GM23338 (cell line): ENCODE results near the gene DTX1. TPM values are rescaled to one million over a fixed set of nuclear protein-coding genes. Genes with fewer than 3 reads are reported as not detected.
A peak's percentile ranks its signal among the peaks of the same experiment; 100 is the strongest.

Experiments used
- ATAC-seq: fragments of 200-7000 bp; cut with Tn5 transposase; 3 replicates; pipeline ENCODE4 v1.9.1; 2020
- DNase-seq: peaks from one replicate; pipeline ENCODE4 v3.0.0-alpha.2; 2015; ENCODE audit warnings: low spot score
- H2AFZ ChIP-seq: fragments of 200-600 bp; sonication (generic); 2 replicates; pipeline ENCODE4 v1.8.0; 2016; ENCODE audit warnings: antibody characterized with exemption, mild to moderate bottlenecking, moderate library complexity
- H3F3A ChIP-seq: fragments of 200-600 bp; sonication (generic); replicated peaks from 2 replicates; pipeline ENCODE4 v1.8.0; 2017; ENCODE audit warnings: antibody characterized with exemption, mixed run types, low read depth
- H3K27ac ChIP-seq: fragments of 200-600 bp; sonication (generic); 2 replicates; pipeline ENCODE4 v1.6.1; 2016; ENCODE audit warnings: low read depth
- H3K27me3 ChIP-seq: fragments of 200-600 bp; sonication (generic); 2 replicates; pipeline ENCODE4 v1.8.0; 2016; ENCODE audit warnings: mild to moderate bottlenecking, mixed run types, moderate library complexity; ENCODE audit not compliant: insufficient read depth
- H3K36me3 ChIP-seq: fragments of 200-600 bp; sonication (generic); 2 replicates; pipeline ENCODE4 v1.8.0; 2016; ENCODE audit warnings: mild to moderate bottlenecking; ENCODE audit not compliant: insufficient read depth
- H3K4me1 ChIP-seq: fragments of 200-600 bp; sonication (generic); 2 replicates; pipeline ENCODE4 v1.8.0; 2016; ENCODE audit warnings: mild to moderate bottlenecking, moderate library complexity; ENCODE audit not compliant: insufficient read depth
- H3K4me2 ChIP-seq: fragments of 200-600 bp; sonication (generic); 2 replicates; pipeline ENCODE4 v1.7.1; 2017; ENCODE audit warnings: mixed run types
- H3K4me3 ChIP-seq: fragments of 200-600 bp; sonication (generic); 2 replicates; pipeline ENCODE4 v1.6.1; 2016; ENCODE audit warnings: mixed run types
- H3K79me2 ChIP-seq: fragments of 200-600 bp; sonication (generic); replicated peaks from 2 replicates; pipeline ENCODE4 v1.8.0; 2017; ENCODE audit warnings: mild to moderate bottlenecking; ENCODE audit not compliant: insufficient read depth
- H3K9me2 ChIP-seq: fragments of 200-600 bp; sonication (generic); 2 replicates; pipeline ENCODE4 v1.8.0; 2017; ENCODE audit not compliant: insufficient read depth
- H4K20me1 ChIP-seq: fragments of 200-600 bp; sonication (generic); replicated peaks from 2 replicates; pipeline ENCODE4 v1.8.0; 2017; ENCODE audit warnings: mild to moderate bottlenecking; ENCODE audit not compliant: insufficient read depth
- H3K27ac Mint-ChIP-seq: 2 replicates; pipeline ENCODE4 v1.8.0; 2020; ENCODE audit warnings: inconsistent platforms, mild to moderate bottlenecking, moderate library complexity, mixed read lengths
- H3K27me3 Mint-ChIP-seq: 3 replicates; pipeline ENCODE4 v1.8.0; 2022; ENCODE audit warnings: low read depth, mild to moderate bottlenecking, moderate library complexity, mixed read lengths, inconsistent platforms; ENCODE audit not compliant: insufficient read depth, poor library complexity
- H3K36me3 Mint-ChIP-seq: 3 replicates; pipeline ENCODE4 v1.8.0; 2021; ENCODE audit warnings: low read depth, mild to moderate bottlenecking, inconsistent platforms, moderate library complexity, mixed read lengths
- H3K4me1 Mint-ChIP-seq: 3 replicates; pipeline ENCODE4 v1.8.0; 2020; ENCODE audit warnings: mild to moderate bottlenecking, inconsistent platforms, mixed read lengths
- H3K4me3 Mint-ChIP-seq: 3 replicates; pipeline ENCODE4 v1.8.0; 2021; ENCODE audit warnings: moderate library complexity, mild to moderate bottlenecking, inconsistent platforms, mixed read lengths
- H3K9me3 Mint-ChIP-seq: 3 replicates; pipeline ENCODE4 v1.8.0; 2020; ENCODE audit warnings: moderate library complexity, mild to moderate bottlenecking, inconsistent platforms, mixed read lengths
- CREB1 ChIP-seq: fragments of 250-450 bp; sonication (Bioruptor Pico); IDR thresholded peaks from 2 replicates; pipeline ENCODE4 v1.5.0; 2020; ENCODE audit warnings: low read depth, mild to moderate bottlenecking, moderate library complexity
- CTCF ChIP-seq, 2 experiments: fragments of 200-600 bp in 1 of 2; sonication (generic) in 1 of 2; conservative IDR thresholded peaks; 2 replicates each; pipeline versions ENCODE4 v1.5.1 to v1.6.1; 2016 to 2017; ENCODE audit warnings: antibody characterized with exemption in 2 of 2, low read depth in 2 of 2, mild to moderate bottlenecking in 2 of 2, moderate library complexity in 1 of 2
- ETS1 ChIP-seq: IDR thresholded peaks from 2 replicates; pipeline ENCODE4 v1.6.1; 2016; ENCODE audit warnings: antibody characterized with exemption
- EZH2 ChIP-seq: fragments of 200-600 bp; sonication (generic); IDR thresholded peaks from one replicate; pipeline ENCODE4 v1.8.0; 2017; ENCODE audit warnings: antibody characterized with exemption, mild to moderate bottlenecking, low read depth; ENCODE audit not compliant: unreplicated experiment
- EZH2phosphoT487 ChIP-seq: fragments of 200-600 bp; sonication (generic); IDR thresholded peaks from one replicate; pipeline ENCODE4 v1.8.1; 2018; ENCODE audit warnings: antibody characterized with exemption; ENCODE audit not compliant: unreplicated experiment
- JUNB ChIP-seq: IDR thresholded peaks from one replicate; pipeline ENCODE4 v1.6.1; 2016; ENCODE audit warnings: antibody characterized with exemption; ENCODE audit not compliant: unreplicated experiment
- NANOG ChIP-seq: IDR thresholded peaks from 2 replicates; pipeline ENCODE4 v1.6.1; 2016; ENCODE audit warnings: antibody characterized with exemption, borderline replicate concordance
- POLR2AphosphoS5 ChIP-seq: IDR thresholded peaks from 2 replicates; pipeline ENCODE4 v1.6.1; 2016; ENCODE audit warnings: antibody characterized with exemption, low read depth
- REST ChIP-seq: IDR thresholded peaks from one replicate; pipeline ENCODE4 v1.6.1; 2018; ENCODE audit warnings: antibody characterized with exemption; ENCODE audit not compliant: unreplicated experiment
- STAT1 ChIP-seq: IDR thresholded peaks from one replicate; pipeline ENCODE4 v1.6.1; 2016; ENCODE audit warnings: antibody characterized with exemption; ENCODE audit not compliant: unreplicated experiment
- ZNF114 ChIP-seq: fragments of 250-450 bp; sonication (Bioruptor Pico); IDR thresholded peaks from 2 replicates; pipeline ENCODE4 v1.5.0; 2020; ENCODE audit warnings: mild to moderate bottlenecking, moderate library complexity
- ZNF331 ChIP-seq: fragments of 250-450 bp; sonication (Bioruptor Pico); IDR thresholded peaks from 2 replicates; pipeline ENCODE4 v1.5.0; 2020; ENCODE audit warnings: low read depth, mild to moderate bottlenecking, moderate library complexity
- polyA plus RNA-seq: library from polyadenylated mRNA; unstranded; fragments of >200 nt; fragmentation: Nextera tagmentation; extraction: Ambion mirVana; gene quantifications from 2 replicates; pipeline ENCODE4 v1.2.1, GENCODE V29; 2016
- total RNA-seq: library from RNA; depleted of rRNA; stranded (reverse); fragments of >200 nt; shearing (Covaris generic); gene quantifications from 2 replicates; pipeline ENCODE4 v1.2.3, GENCODE V29; 2014
- TF ChIP-seq, protein P1 (sequence below): fragments of 250-450 bp; sonication (Bioruptor Pico); IDR thresholded peaks from 2 replicates; pipeline ENCODE4 v1.5.0; 2020; ENCODE audit warnings: mild to moderate bottlenecking, moderate library complexity

DTX1 gene
- total and polyA plus RNA-seq, 2 experiments from 2014 or later: 1.6 to 9.0 TPM

- H3K27ac ChIP-seq: no peak overlapping the region
- H2AFZ ChIP-seq: peak overlapping the region; percentile 90
- no peaks in the 10 kb centered on the region for H3F3A ChIP-seq
- peaks cover 5% of the 10 kb centered on the region; the same call in 2 of the 3 replicates for H3K9me3 Mint-ChIP-seq
- H3K9me2 ChIP-seq: no peaks in the 10 kb centered on the region
- DNase-seq (no peak), ATAC-seq (peak; percentile 34; the same call in 2 of the 3 replicates)
- no peak overlapping the region for H3K4me3 Mint-ChIP-seq
- no peak for TF ChIP-seq STAT1
- no peak for TF ChIP-seq ZNF331 (CRISPR knock-in tag)
- no peak for TF ChIP-seq JUNB
- no peak for TF ChIP-seq CREB1
- no peak for TF ChIP-seq NANOG
- TF ChIP-seq POLR2AphosphoS5: no peak
- TF ChIP-seq ZNF114 (CRISPR knock-in tag): no peak
- TF ChIP-seq REST: no peak
- TF ChIP-seq EZH2phosphoT487: no peak
- TF ChIP-seq EZH2: no peak
- TF ChIP-seq ETS1: no peak
- TF ChIP-seq, protein P1, sequence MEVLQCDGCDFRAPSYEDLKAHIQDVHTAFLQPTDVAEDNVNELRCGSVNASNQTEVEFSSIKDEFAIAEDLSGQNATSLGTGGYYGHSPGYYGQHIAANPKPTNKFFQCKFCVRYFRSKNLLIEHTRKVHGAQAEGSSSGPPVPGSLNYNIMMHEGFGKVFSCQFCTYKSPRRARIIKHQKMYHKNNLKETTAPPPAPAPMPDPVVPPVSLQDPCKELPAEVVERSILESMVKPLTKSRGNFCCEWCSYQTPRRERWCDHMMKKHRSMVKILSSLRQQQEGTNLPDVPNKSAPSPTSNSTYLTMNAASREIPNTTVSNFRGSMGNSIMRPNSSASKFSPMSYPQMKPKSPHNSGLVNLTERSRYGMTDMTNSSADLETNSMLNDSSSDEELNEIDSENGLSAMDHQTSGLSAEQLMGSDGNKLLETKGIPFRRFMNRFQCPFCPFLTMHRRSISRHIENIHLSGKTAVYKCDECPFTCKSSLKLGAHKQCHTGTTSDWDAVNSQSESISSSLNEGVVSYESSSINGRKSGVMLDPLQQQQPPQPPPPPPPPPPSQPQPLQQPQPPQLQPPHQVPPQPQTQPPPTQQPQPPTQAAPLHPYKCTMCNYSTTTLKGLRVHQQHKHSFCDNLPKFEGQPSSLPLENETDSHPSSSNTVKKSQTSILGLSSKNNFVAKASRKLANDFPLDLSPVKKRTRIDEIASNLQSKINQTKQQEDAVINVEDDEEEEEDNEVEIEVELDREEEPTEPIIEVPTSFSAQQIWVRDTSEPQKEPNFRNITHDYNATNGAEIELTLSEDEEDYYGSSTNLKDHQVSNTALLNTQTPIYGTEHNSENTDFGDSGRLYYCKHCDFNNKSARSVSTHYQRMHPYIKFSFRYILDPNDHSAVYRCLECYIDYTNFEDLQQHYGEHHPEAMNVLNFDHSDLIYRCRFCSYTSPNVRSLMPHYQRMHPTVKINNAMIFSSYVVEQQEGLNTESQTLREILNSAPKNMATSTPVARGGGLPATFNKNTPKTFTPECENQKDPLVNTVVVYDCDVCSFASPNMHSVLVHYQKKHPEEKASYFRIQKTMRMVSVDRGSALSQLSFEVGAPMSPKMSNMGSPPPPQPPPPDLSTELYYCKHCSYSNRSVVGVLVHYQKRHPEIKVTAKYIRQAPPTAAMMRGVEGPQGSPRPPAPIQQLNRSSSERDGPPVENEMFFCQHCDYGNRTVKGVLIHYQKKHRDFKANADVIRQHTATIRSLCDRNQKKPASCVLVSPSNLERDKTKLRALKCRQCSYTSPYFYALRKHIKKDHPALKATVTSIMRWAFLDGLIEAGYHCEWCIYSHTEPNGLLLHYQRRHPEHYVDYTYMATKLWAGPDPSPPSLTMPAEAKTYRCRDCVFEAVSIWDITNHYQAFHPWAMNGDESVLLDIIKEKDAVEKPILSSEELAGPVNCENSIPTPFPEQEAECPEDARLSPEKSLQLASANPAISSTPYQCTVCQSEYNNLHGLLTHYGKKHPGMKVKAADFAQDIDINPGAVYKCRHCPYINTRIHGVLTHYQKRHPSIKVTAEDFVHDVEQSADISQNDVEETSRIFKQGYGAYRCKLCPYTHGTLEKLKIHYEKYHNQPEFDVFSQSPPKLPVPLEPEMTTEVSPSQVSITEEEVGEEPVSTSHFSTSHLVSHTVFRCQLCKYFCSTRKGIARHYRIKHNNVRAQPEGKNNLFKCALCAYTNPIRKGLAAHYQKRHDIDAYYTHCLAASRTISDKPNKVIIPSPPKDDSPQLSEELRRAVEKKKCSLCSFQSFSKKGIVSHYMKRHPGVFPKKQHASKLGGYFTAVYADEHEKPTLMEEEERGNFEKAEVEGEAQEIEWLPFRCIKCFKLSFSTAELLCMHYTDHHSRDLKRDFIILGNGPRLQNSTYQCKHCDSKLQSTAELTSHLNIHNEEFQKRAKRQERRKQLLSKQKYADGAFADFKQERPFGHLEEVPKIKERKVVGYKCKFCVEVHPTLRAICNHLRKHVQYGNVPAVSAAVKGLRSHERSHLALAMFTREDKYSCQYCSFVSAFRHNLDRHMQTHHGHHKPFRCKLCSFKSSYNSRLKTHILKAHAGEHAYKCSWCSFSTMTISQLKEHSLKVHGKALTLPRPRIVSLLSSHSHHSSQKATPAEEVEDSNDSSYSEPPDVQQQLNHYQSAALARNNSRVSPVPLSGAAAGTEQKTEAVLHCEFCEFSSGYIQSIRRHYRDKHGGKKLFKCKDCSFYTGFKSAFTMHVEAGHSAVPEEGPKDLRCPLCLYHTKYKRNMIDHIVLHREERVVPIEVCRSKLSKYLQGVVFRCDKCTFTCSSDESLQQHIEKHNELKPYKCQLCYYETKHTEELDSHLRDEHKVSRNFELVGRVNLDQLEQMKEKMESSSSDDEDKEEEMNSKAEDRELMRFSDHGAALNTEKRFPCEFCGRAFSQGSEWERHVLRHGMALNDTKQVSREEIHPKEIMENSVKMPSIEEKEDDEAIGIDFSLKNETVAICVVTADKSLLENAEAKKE (CRISPR knock-in tag): no peak
- TF ChIP-seq CTCF (conservative IDR thresholded peaks at IDR 0.05; ENCODE audit: low read depth in 2 of 2): no peak
- H3K27me3 Mint-ChIP-seq: peaks cover 4% of the 10 kb centered on the region
- no peaks in the 10 kb centered on the region for H4K20me1 ChIP-seq
- H3K4me1 ChIP-seq: no peaks in the 10 kb centered on the region
- H3K36me3 ChIP-seq: no peaks in the 10 kb centered on the region
- H3K4me2 ChIP-seq: no peak overlapping the region
- H3K4me3 ChIP-seq: no peak overlapping the region
- H3K27me3 ChIP-seq: no peaks in the 10 kb centered on the region
- H3K79me2 ChIP-seq: no peaks in the 10 kb centered on the region
- H3K4me1 Mint-ChIP-seq: peaks cover 7% of the 10 kb centered on the region; the same call in 1 of the 3 replicates
- peaks cover 3% of the 10 kb centered on the region; the same call in 1 of the 3 replicates for H3K36me3 Mint-ChIP-seq
- H3K27ac Mint-ChIP-seq: no peak overlapping the region
Measured at GRCh38 chr12:113142173-113142885, 85.8 kb downstream of the DTX1 start.
